ENCODE measurements around the gene CCDC50. TPM values are rescaled to one million over a fixed set of nuclear protein-coding genes. Genes with fewer than 3 reads are reported as not detected.

Gene CCDC50
- 10 to 100 TPM; 45.3 to 83.8 (median 66.8) TPM for polyA plus RNA-seq (ENCODE audit: insufficient read depth in 1 of 5, insufficient read length in 5 of 5, low replicate concordance in 1 of 5)
- long read RNA-seq, donor 1, full-length matches to known transcripts: 25 of 46 reads
- long read RNA-seq, donor 1, partial matches to known transcripts: 21 of 46 reads
- long read RNA-seq, donor 1, other reads (novel, unspliced or antisense): 0 of 46 reads
- long read RNA-seq, donor 2, transcript CCDC50-202 (11 exons, 1,926 nt): major isoform, 14 of 34 reads
- long read RNA-seq, donor 2, partial matches to known transcripts: 20 of 34 reads
- long read RNA-seq, donor 2, other reads (novel, unspliced or antisense): 0 of 34 reads
- long read RNA-seq, donor 3, full-length matches to known transcripts: 21 of 43 reads
- long read RNA-seq, donor 3, partial matches to known transcripts: 22 of 43 reads
- long read RNA-seq, donor 3, other reads (novel, unspliced or antisense): 0 of 43 reads
- long read RNA-seq, donor 4, transcript CCDC50-202 (11 exons, 1,926 nt): major isoform, 7 of 24 reads
- long read RNA-seq, donor 4, partial matches to known transcripts: 17 of 24 reads
- long read RNA-seq, donor 4, other reads (novel, unspliced or antisense): 0 of 24 reads
- long read RNA-seq, donor 5, transcript CCDC50-202 (11 exons, 1,926 nt): major isoform, 10 of 49 reads
- long read RNA-seq, donor 5, partial matches to known transcripts: 38 of 49 reads
- long read RNA-seq, donor 5, other reads (novel, unspliced or antisense): 0 of 49 reads
- long read RNA-seq, donor 6, full-length matches to known transcripts: 21 of 36 reads
- long read RNA-seq, donor 6, partial matches to known transcripts: 15 of 36 reads
- long read RNA-seq, donor 6, other reads (novel, unspliced or antisense): 0 of 36 reads
- long read RNA-seq, donor 7, full-length matches to known transcripts: 14 of 42 reads
- long read RNA-seq, donor 7, partial matches to known transcripts: 28 of 42 reads
- long read RNA-seq, donor 7, other reads (novel, unspliced or antisense): 0 of 42 reads
- long read RNA-seq, donor 8, transcript CCDC50-202 (11 exons, 1,926 nt): major isoform, 8 of 16 reads
- long read RNA-seq, donor 8, partial matches to known transcripts: 8 of 16 reads
- long read RNA-seq, donor 8, other reads (novel, unspliced or antisense): 0 of 16 reads

- peak; percentile 71 to 74 for DNase-seq
Measured at GRCh38 chr3:191328962-191329653, at the start of gene CCDC50. Gene CCDC50, plus strand, starts transcription at chr3:191329394. Its CDS starts 281 bp downstream, at chr3:191329675.

GRCh38 chr3:191280111-191280510 lies 49.1 kb upstream of the CCDC50 start:
- no peak for DNase-seq

- no peak for DNase-seq
Measured at GRCh38 chr3:191280882-191281281, 48.3 kb upstream of the CCDC50 start.

GRCh38 chr3:191282251-191283185 lies 46.7 kb upstream of the CCDC50 start:
- DNase-seq: no peak

GRCh38 chr3:191283400-191283799 lies 45.8 kb upstream of the CCDC50 start:
- DNase-seq: no peak

- no peak for DNase-seq
Measured at GRCh38 chr3:191290311-191291025, 38.7 kb upstream of the CCDC50 start.

- no peak for DNase-seq
Measured at GRCh38 chr3:191292243-191293015, 36.8 kb upstream of the CCDC50 start.

GRCh38 chr3:191294291-191294690 lies 34.9 kb upstream of the CCDC50 start:
- no peak for DNase-seq

GRCh38 chr3:191296041-191296541 lies 33.1 kb upstream of the CCDC50 start:
- no peak for DNase-seq

- no peak for DNase-seq
Measured at GRCh38 chr3:191298846-191299245, 30.3 kb upstream of the CCDC50 start.

- DNase-seq: no peak
Measured at GRCh38 chr3:191300422-191300821, 28.8 kb upstream of the CCDC50 start.

- DNase-seq: no peak
Measured at GRCh38 chr3:191301017-191301416, 28.2 kb upstream of the CCDC50 start.

- no peak for DNase-seq
Measured at GRCh38 chr3:191301782-191302411, 27.3 kb upstream of the CCDC50 start.

GRCh38 chr3:191302451-191302850 lies 26.7 kb upstream of the CCDC50 start:
- no peak for DNase-seq

- DNase-seq: no peak
Measured at GRCh38 chr3:191303596-191303995, 25.6 kb upstream of the CCDC50 start.

GRCh38 chr3:191306428-191306827 lies 22.8 kb upstream of the CCDC50 start:
- no peak for DNase-seq

- DNase-seq: no peak
Measured at GRCh38 chr3:191307341-191307740, 21.9 kb upstream of the CCDC50 start.

GRCh38 chr3:191313296-191313695 lies 15.9 kb upstream of the CCDC50 start:
- no peak for DNase-seq
